Measurements from ENCODE around the gene SH3BP5. TPM values are rescaled to one million over a fixed set of nuclear protein-coding genes. Genes with fewer than 3 reads are reported as not detected.

SH3BP5 gene
- total RNA-seq, 2 donors from 2014 or later: 13.7 to 21.8 TPM

DNA sequence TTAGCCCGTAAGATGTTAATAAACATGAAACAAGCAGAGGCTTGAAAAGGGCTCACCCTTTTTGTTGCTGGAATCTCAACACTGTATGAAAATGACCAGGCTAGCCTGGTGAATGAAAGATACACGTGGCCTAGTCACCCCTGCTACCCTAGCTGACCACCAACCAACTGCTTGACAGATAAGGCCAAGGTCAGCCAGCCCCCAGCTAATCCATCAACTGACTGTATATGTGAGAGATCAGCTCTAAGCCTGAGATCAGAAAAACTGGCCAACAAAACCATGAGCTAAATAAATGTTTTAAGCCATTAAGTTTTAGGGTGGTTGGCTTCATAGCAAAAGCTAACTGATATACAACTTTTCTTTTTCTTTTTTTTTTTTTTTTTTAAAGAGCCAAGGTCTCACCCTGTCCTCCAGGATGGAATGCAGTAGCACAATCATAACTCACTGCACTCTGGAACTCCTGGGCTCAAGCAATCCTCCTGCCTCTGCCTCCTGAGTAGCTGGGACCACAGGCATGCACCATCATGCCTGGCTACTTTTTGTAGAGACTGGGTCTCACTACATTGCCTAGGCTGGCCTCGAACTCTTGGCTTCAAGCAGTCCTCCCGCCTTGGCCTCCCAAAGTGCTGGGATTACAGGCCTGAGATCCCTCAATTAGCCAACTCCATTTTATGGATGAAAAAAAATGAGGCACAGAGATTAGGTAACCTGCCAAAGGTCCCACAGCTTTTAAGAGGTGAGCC lies 34.6 kb downstream of the SH3BP5 start:
- ATAC-seq (no peak), DNase-seq (no peak)
- TF ChIP-seq, protein P1, sequence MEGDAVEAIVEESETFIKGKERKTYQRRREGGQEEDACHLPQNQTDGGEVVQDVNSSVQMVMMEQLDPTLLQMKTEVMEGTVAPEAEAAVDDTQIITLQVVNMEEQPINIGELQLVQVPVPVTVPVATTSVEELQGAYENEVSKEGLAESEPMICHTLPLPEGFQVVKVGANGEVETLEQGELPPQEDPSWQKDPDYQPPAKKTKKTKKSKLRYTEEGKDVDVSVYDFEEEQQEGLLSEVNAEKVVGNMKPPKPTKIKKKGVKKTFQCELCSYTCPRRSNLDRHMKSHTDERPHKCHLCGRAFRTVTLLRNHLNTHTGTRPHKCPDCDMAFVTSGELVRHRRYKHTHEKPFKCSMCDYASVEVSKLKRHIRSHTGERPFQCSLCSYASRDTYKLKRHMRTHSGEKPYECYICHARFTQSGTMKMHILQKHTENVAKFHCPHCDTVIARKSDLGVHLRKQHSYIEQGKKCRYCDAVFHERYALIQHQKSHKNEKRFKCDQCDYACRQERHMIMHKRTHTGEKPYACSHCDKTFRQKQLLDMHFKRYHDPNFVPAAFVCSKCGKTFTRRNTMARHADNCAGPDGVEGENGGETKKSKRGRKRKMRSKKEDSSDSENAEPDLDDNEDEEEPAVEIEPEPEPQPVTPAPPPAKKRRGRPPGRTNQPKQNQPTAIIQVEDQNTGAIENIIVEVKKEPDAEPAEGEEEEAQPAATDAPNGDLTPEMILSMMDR (IDR thresholded peaks at IDR 0.05): no peak
- TF ChIP-seq POLR2A (IDR thresholded peaks at IDR 0.05): no peak
- no peaks in the 10 kb centered on the region for H3K9me3 ChIP-seq
- H3K4me1 ChIP-seq: peaks cover 23% of the 10 kb centered on the region
- no peak overlapping the region for H3K27ac ChIP-seq
- H3K27me3 ChIP-seq: no peaks in the 10 kb centered on the region
- intact Hi-C loops (cut with DNase I): no loop called here
- 57 to 84% methylated on average over 4 of the region's 4 CpGs for WGBS, 2 donors
- no peaks in the 10 kb centered on the region for H3K36me3 ChIP-seq (replicated peaks in 1 of 2; ENCODE audit: insufficient read depth in 1 of 2, low read depth in 2 of 2)
- no peak overlapping the region for H3K4me3 ChIP-seq

DNA sequence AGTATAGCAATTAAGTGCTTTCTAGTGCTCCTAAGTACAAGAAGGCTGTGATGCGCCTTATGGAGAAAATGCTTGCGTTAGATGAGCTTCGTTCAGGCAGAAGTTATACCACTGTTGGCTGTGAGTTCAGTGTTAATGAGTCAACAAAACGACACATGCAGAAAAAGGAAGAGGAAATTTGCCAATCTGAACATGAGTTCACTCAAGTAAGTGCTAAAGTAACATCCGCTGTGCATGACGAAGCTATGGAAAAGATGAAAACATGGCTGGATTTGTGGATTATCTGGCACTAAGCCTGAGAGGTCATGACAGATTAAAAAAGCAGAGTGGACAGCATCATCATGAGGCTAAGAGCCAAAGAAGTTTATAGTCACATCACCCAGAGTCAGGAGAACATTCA lies 36.9 kb downstream of the SH3BP5 start:
- H3K4me1 ChIP-seq: peaks cover 30% of the 10 kb centered on the region
- H3K27ac ChIP-seq: peak overlapping the region in 2 of 4 donors; percentile 42 to 68
- TF ChIP-seq POLR2A (IDR thresholded peaks at IDR 0.05): no peak
- TF ChIP-seq, protein P1 (IDR thresholded peaks at IDR 0.05): no peak
- intact Hi-C loops (cut with DNase I): no loop called here
- WGBS, 2 donors: 58 to 78% methylated on average over 6 of the region's 6 CpGs
- H3K9me3 ChIP-seq: no peaks in the 10 kb centered on the region
- ATAC-seq: peak; percentile 6
- no peaks in the 10 kb centered on the region for H3K27me3 ChIP-seq
- DNase-seq: peak in 1 of 4 donors; percentile 67
- no peaks in the 10 kb centered on the region for H3K36me3 ChIP-seq (replicated peaks in 1 of 2; ENCODE audit: insufficient read depth in 1 of 2, low read depth in 2 of 2)
- H3K4me3 ChIP-seq: no peak overlapping the region

DNA sequence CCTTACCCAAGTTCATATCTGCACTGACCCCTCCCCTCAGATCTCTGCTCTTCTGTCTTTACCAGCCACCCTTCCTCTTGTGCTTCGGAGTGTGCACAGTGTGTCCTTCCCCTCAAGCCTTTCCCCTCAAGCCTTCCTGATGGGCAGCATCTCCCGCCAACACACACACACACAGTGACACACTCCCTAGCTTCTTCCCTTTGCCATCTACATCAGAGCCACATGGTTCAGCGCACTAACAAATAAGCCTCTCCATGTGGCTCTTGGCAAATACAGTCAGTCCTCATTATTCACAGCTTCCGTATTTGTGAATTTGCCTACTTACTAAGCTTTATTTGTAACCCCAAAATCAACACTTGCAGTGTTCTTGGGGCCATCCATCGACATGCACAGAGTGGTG lies 37.5 kb downstream of the SH3BP5 start:
- TF ChIP-seq POLR2A (IDR thresholded peaks at IDR 0.05): peak in 1 of 3 donors; percentile 49
- TF ChIP-seq, protein P1 (IDR thresholded peaks at IDR 0.05): no peak
- Histone ChIP-seq H3K9me3 (no peaks in the 10 kb centered on the region), H3K27ac (peak overlapping the region in 2 of 4 donors; percentile 42 to 68), H3K4me3 (no peak overlapping the region), H3K4me1 (peaks cover 30% of the 10 kb centered on the region), H3K36me3 (replicated peaks in 1 of 2; ENCODE audit: insufficient read depth in 1 of 2, low read depth in 2 of 2) (no peaks in the 10 kb centered on the region), H3K27me3 (no peaks in the 10 kb centered on the region)
- intact Hi-C loops (cut with DNase I): no loop called here
- WGBS, 2 donors: 71 to 86% methylated on average over 5 of the region's 5 CpGs
- peak in 1 of 4 donors; percentile 64 for DNase-seq
- ATAC-seq: no peak

DNA sequence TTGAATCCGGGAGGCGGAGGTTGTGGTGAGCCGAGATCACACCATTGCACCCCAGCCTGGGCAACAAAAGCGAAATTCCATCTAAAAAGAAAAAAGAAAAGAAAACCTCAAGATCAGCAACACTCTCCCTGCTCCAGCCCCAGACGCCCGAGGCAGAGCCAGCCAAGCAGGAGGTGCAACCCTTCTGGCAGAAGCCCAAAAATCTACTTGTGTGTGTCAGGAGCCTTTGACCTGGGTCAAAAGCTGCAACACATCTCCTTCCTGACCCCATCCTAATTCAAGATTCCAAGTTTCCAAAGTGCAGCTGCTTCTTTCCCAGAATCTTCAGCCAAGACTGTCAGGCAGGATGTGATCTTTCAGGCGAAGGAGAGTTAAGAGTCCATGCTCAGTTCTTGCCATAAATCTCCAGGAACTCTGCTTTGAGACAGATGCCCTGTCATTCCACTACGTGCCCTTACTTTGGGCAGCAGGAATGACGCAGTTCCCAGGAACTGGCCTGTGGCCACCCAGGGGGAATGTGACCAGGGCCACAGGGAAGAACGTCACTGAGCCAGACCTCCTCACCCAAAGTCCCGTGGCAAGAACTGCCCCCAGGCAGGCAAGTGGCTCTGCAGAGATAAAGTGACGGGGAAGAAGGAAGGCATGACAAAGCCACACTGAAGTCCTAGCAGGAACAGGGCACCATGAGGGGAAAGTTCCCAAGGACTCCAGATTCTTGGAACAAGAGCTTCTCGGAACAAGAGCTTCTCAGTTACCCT lies 39.4 kb downstream of the SH3BP5 start:
- DNase-seq: peak; percentile 42 to 65 (median 48)
- Histone ChIP-seq H3K9me3 (no peaks in the 10 kb centered on the region), H3K4me1 (peaks cover 13% of the 10 kb centered on the region), H3K27me3 (no peaks in the 10 kb centered on the region), H3K27ac (peak overlapping the region in 2 of 4 donors; percentile 47 to 68), H3K4me3 (no peak overlapping the region), H3K36me3 (replicated peaks in 1 of 2; ENCODE audit: insufficient read depth in 1 of 2, low read depth in 2 of 2) (no peaks in the 10 kb centered on the region)
- intact Hi-C loops (cut with DNase I): no loop called here
- TF ChIP-seq, protein P1 (IDR thresholded peaks at IDR 0.05): no peak
- TF ChIP-seq POLR2A (IDR thresholded peaks at IDR 0.05): no peak
- 47 to 58% methylated on average over 13 of the region's 13 CpGs for WGBS, 2 donors
- peak; percentile 54 for ATAC-seq
